GM13977 (cell line): ENCODE results near the gene TMEM258.

Experiments used
- DNase-seq: peaks from one replicate; pipeline ENCODE4 v3.0.0; 2012; ENCODE audit warnings: low spot score
- in situ Hi-C: fragments of 300-500 bp; cut with MboI; formaldehyde crosslinking; loops from one replicate; pipeline ENCODE4 v1.12.0; 2022; ENCODE audit warnings: low sequenced_read_pairs, low pct_unique_long_range_greater_than_20kb, mixed read lengths, inconsistent platforms; ENCODE audit not compliant: unreplicated experiment
- TF ChIP-seq, protein P1 (sequence below): IDR thresholded peaks from 2 replicates; pipeline ENCODE4 v1.5.1; 2012; ENCODE audit warnings: mild to moderate bottlenecking, control low read depth; ENCODE audit not compliant: insufficient read depth; ENCODE audit errors: extremely low read depth, missing control alignments

Gene TMEM258

DNA sequence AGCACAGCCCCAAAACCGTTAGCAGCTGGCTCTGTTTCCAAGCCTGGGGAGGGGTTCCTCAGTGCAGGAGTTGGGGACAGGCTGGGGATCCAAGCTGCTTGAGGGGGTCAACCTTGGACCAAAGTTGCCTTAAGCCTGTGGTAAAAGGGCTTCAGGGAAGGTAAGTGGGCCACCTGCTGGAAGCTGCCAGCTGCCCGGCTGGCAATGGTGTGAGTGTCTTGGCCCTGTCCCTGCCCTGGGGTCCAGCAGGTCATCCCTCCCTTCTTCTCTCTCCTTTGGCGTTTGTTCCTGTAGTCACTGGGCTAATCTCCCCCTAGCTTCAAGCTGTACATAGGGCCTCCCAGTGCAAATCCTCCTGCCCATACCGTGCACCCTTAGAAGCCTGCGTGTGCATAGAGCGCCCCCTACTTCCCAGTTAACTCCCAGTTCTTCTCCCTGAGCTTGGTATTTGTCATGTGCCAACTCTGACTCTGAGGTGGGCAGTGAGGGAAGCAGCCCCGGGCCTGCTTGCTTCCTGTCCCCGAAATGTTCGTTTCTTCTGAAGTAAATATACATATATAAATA is 4.4 kb downstream of the TMEM258 start:
- peak; percentile 35 for DNase-seq
- TF ChIP-seq, protein P1, sequence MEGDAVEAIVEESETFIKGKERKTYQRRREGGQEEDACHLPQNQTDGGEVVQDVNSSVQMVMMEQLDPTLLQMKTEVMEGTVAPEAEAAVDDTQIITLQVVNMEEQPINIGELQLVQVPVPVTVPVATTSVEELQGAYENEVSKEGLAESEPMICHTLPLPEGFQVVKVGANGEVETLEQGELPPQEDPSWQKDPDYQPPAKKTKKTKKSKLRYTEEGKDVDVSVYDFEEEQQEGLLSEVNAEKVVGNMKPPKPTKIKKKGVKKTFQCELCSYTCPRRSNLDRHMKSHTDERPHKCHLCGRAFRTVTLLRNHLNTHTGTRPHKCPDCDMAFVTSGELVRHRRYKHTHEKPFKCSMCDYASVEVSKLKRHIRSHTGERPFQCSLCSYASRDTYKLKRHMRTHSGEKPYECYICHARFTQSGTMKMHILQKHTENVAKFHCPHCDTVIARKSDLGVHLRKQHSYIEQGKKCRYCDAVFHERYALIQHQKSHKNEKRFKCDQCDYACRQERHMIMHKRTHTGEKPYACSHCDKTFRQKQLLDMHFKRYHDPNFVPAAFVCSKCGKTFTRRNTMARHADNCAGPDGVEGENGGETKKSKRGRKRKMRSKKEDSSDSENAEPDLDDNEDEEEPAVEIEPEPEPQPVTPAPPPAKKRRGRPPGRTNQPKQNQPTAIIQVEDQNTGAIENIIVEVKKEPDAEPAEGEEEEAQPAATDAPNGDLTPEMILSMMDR = peak; percentile 50
- in situ Hi-C loops = no loop called here

DNA sequence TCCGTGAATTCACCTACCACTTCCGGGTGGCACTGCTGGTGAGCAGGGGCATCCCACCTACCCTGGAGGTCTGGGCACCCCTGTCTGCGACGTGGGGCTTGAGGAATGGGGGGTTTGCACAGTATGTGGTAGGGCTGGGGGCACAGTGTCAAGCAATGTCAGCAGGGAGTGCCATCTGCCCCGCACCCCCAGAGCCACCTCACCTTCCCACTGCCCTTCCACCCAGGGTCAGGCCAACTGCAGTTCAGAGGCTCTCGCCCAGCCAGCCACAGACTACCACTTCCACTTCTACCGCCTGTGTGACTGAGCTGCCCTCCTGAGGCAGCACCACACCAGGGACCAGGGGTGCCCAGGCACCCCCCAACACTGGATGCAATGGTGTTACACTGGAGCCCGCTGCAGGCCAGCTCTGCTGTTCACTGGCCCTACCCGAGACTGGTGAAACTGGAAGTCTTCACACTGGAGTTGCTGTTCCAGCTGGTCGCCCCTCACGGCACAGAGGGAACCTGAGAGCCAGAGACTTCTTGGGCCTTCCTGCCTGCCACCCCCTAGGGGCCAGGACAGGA is 6.5 kb downstream of the TMEM258 start:
- TF ChIP-seq, protein P1 = no peak
- DNase-seq = peak; percentile 34
- in situ Hi-C loops = no loop called here

DNA sequence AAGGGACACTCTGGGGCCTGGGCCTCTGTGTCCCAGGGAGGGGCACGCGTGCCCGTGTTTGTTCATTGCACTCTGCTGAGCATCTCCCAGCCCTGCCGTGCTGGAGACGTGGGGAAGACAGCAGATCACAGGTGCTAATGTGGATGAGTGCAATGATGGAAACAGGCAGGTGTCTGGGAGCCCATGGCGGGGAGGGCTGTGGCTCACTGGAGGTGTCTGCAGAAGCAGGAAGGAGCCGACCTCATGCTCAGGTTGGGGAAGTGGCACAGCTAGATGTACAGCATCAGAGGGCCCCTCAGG is 7.9 kb downstream of the TMEM258 start:
- in situ Hi-C loops = no loop called here
- no peak for DNase-seq
- TF ChIP-seq, protein P1 = no peak

DNA sequence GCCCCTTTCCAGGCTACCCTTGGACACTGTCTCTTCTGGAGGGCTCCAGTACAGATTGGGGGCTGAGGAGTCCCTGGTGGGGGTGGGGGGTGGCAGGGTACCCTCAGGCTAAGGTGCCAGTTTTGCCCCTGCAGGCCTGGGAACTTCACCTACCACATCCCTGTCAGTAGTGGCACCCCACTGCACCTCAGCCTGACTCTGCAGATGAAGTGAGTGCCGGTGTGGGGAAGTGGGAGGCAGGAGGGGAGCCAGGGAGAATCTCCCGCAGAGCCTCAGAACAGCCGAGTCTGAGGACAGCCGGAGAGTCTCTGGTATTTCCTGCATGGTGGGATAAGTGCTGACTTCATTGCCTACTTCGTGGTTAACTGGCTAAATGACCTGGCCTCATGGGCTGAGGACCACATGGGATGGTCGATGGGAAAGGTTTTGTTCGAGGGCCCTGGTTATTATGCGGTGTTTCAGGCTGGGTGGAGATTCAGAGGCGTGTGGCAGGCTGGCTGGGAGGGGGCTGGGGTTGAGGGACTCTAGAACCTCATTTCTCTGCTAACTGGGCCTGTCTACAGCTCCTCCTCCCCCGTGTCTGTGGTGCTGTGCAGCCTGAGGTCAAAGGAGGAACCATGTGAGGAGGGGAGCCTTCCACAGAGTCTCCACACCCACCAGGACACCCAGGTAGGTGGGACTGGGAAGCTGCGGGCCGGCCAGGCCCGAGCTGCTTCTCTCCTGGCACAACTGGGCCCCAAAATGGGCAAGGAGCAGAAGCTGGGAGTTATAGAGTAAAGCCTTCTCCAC is 8.5 kb downstream of the TMEM258 start:
- TF ChIP-seq, protein P1 = no peak
- no peak for DNase-seq
- in situ Hi-C loops = no loop called here

DNA sequence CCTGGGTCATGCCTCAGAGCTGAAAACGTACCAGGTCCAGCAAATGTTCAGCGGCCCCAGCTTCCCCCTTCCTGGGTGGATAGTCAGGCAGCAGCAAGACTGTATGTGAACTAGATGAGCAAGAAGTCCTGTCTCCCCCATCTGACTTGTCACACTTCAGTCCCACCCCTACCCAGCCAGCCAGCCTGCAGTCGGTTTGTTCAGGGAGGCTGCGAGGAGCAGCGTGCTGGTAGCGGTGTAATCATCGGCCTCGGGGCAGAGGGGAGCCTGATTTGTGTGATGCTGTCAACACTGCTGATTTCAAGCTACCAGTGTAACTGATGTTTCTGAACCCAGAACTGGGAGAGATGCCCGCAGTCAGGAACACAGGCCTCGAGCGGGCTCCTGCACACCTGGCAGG is 9.6 kb downstream of the TMEM258 start:
- no peak for DNase-seq
- TF ChIP-seq, protein P1 = no peak
- in situ Hi-C loops = no loop called here

DNA sequence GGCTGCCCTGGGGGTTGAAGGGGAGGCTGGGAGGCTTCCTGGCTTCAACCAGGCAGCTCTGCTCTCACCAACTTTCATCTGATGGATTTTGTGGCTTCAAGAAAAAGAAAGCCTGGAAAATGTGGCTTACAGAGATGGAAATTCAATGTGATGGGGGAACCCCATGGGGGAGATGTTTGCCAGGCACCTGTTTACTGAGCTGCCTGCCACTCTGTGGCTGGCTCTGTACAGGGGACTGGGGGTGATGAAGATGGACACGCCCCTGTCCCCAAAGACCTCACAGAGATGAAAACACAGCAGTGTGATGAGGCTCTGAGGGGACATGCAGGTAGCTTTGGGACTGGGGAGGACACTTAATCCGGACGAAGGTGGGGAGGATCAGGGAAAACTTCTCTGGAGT is 10.1 kb downstream of the TMEM258 start:
- no peak for DNase-seq
- TF ChIP-seq, protein P1 = no peak
- in situ Hi-C loops = no loop called here
